VCaP (cell line): ENCODE results near the gene MYO18B.

ENCODE experiments used
- H3K27ac ChIP-seq: fragments of 450-650 bp; 2 replicates; pipeline ENCODE4 v1.5.1; 2017
- CTCF ChIP-seq: fragments of 450-650 bp; conservative IDR thresholded peaks from 2 replicates; pipeline ENCODE4 v1.5.1; 2017; ENCODE audit warnings: mild to moderate bottlenecking, moderate library complexity

MYO18B gene

DNA sequence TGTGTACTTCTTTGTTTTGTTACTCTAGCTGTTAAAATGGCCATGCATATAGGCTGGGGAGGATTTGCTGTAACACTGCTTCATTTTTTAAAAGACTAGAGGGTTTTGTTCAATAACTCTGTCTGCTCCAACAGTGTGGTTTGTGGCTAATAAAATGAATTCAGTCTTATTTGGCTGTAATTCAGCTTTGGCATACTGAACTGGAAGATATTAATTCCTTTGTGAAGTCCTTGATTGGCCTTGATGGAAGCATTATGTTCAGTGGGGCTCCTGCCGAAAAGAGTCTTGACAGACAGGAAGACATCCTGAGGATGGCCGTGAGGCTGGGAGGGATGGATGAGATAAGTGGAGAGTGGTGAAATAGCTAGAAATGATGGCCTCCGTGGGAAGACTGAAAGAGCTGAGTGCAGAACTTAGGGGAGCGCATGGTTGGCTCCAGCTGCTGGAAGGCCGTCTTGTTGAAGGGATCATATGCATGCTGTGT lies 44.8 kb upstream of the MYO18B start:
- no peak for TF ChIP-seq CTCF
- peak overlapping the region; percentile 14 for H3K27ac ChIP-seq

DNA sequence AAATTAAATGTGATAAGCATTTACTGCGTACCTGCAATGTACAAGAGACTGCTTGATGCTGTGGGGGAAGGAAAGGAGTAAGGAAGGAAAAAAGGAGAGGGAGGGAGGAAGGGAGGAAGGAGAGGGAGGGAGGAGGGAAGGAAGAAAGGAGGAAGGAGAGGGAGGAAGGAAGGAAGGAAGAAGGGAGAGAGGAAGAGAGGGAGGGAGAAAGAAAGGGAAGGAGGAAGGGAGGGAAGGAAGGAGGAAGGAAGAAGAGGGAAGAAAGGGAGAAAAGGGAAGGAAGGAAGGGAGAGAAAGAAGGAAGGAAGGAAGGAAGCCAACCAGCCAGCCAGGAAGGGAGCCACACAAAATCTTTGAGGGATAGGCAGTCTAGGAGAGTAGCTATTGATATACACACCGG lies 44.0 kb upstream of the MYO18B start:
- TF ChIP-seq CTCF = no peak
- H3K27ac ChIP-seq = peak overlapping the region; percentile 11; the same call in 1 of the 2 replicates

DNA sequence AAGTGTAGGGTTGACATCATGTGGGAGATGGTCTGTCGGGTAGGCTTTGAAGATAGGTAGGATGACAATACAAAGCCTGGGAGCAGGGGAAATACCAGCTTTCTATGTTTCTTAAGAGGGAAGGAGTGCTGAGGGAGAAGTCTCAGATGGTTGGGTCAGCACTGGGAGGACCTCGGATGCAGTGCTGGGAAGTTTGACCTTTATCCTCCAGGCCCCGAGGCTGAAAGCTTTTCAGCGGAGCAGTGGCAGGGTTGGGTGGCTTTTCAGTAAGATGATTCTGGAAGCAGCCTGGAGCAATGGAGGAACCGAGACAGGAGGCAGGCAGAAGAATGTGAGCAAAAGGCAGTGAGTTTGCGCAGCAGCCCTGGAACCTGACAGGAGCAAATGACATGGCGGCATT lies 43.5 kb upstream of the MYO18B start:
- no peak for TF ChIP-seq CTCF
- no peak overlapping the region for H3K27ac ChIP-seq

- H3K27ac ChIP-seq = no peak overlapping the region
- TF ChIP-seq CTCF = no peak
Observed at GRCh38 chr22:25698978-25699377, 43.0 kb upstream of the MYO18B start.

DNA sequence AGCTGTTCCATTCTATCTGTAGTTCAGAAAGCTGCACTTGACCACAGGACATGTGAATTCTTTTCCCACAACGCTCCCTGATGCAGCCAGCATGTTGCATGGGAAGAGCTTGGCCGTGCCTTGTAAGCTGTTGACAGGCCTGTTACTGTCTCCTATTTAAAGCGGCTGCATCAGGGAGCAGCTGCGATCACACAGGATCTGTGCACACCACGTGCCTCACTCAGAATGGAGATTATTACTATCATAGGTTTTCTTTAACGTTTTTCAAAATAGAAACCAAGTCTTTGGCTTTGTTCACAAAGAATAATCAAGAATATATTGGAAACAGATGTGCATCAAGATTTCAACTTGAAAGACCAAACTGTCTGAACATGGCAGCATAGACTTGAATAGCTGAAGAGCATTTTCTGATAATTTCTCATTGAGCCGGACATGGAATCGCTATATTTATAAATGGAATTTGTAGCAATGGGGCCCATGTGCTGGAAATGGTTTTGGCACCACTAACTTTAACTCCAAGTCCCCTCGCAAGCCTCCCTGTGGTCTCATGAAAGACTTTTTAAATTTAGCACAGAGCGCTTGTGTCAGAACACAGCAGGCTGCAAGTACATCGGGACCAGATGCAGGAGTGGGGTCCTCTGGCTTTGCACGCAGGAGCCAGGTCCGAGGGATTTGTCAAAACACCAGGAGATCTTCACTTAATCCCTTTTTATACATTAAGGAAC lies 40.8 kb upstream of the MYO18B start:
- no peak for TF ChIP-seq CTCF
- H3K27ac ChIP-seq = peak overlapping the region; percentile 23

GRCh38 chr22:25702040-25702439 lies 39.9 kb upstream of the MYO18B start:
- TF ChIP-seq CTCF = peak; percentile 66
- H3K27ac ChIP-seq = peak overlapping the region; percentile 23; the same call in 1 of the 2 replicates

GRCh38 chr22:25702571-25703167 lies 39.3 kb upstream of the MYO18B start:
- H3K27ac ChIP-seq = no peak overlapping the region
- TF ChIP-seq CTCF = no peak
